Activated effector memory CD4-positive, alpha-beta T cell treated with anti-CD3 and anti-CD28 coated beads, Interleukin-2, amount 50 U/mL, for 16 hours (primary cell): ENCODE results near the gene PDZK1IP1.
"Not testable (repeated sequence)": the region's sequence is repeated elsewhere in the genome, so short reads cannot be mapped to it uniquely, and the experiment has no call there.

ENCODE experiments used
- DNase-seq: peaks from one replicate; pipeline ENCODE4 v3.0.0-alpha.2; 2020

The PDZK1IP1 gene

GRCh38 chr1:47180603-47181094, 9.2 kb downstream of the PDZK1IP1 start:
- no peak for DNase-seq

- no peak for DNase-seq
Observed at GRCh38 chr1:47179988-47180563, 9.8 kb downstream of the PDZK1IP1 start.

GRCh38 chr1:47179017-47179987, 10.5 kb downstream of the PDZK1IP1 start:
- DNase-seq: peak; percentile 90

- DNase-seq: no peak
Observed at GRCh38 chr1:47178654-47179016, 11.2 kb downstream of the PDZK1IP1 start.

GRCh38 chr1:47178020-47178419, 11.8 kb downstream of the PDZK1IP1 start:
- DNase-seq: peak; percentile 25

- peak; percentile 76 for DNase-seq
Observed at GRCh38 chr1:47175227-47175934, 14.5 kb downstream of the PDZK1IP1 start.

- peak; percentile 19 for DNase-seq
Observed at GRCh38 chr1:47174656-47175020, 15.2 kb downstream of the PDZK1IP1 start.

- DNase-seq: peak; percentile 17
Observed at GRCh38 chr1:47172782-47173181, 17.1 kb downstream of the PDZK1IP1 start.

GRCh38 chr1:47164552-47164951, 25.3 kb downstream of the PDZK1IP1 start:
- no peak for DNase-seq

- no peak for DNase-seq
Observed at GRCh38 chr1:47161298-47162040, 28.4 kb downstream of the PDZK1IP1 start.

GRCh38 chr1:47160716-47161115, 29.1 kb downstream of the PDZK1IP1 start:
- DNase-seq: no peak

GRCh38 chr1:47157957-47158356, 31.9 kb downstream of the PDZK1IP1 start:
- DNase-seq: not testable (repeated sequence)

GRCh38 chr1:47156457-47156856, 33.4 kb downstream of the PDZK1IP1 start:
- DNase-seq: not testable (repeated sequence)

GRCh38 chr1:47149162-47149561, 40.7 kb downstream of the PDZK1IP1 start:
- not testable (repeated sequence) for DNase-seq

- no peak for DNase-seq
Observed at GRCh38 chr1:47147047-47147785, 42.6 kb downstream of the PDZK1IP1 start.

- DNase-seq: not testable (repeated sequence)
Observed at GRCh38 chr1:47146495-47146894, 43.3 kb downstream of the PDZK1IP1 start.

- not testable (repeated sequence) for DNase-seq
Observed at GRCh38 chr1:47143654-47144053, 46.2 kb downstream of the PDZK1IP1 start.

GRCh38 chr1:47140358-47140757, 49.5 kb downstream of the PDZK1IP1 start:
- not testable (repeated sequence) for DNase-seq

- DNase-seq: no peak
Observed at GRCh38 chr1:47137925-47138615, 51.8 kb downstream of the PDZK1IP1 start.

GRCh38 chr1:47137198-47137597, 52.6 kb downstream of the PDZK1IP1 start, which contains the start of gene CYP4A22:
TSS of gene CYP4A22 (plus strand) at chr1:47137441. CDS start at chr1:47137486, 45 bp downstream.
- DNase-seq: no peak
